Measurements from ENCODE around the gene GPRC6A.

The GPRC6A gene

GRCh38 chr6:116866281-116866871 lies 37.5 kb upstream of the GPRC6A start:
- DNase-seq (ENCODE audit: low read depth) = peak; percentile 4
- no peak for TF ChIP-seq CTCF (conservative IDR thresholded peaks at IDR 0.05; ENCODE audit: control insufficient read depth, insufficient read depth, low read depth, low read length)
- no peak overlapping the region for H3K4me3 ChIP-seq (ENCODE audit: control insufficient read depth, low read depth, low read length)

- TF ChIP-seq CTCF (conservative IDR thresholded peaks at IDR 0.05; ENCODE audit: control insufficient read depth, insufficient read depth, low read depth, low read length) = no peak
- no peak for DNase-seq (ENCODE audit: low read depth)
- H3K4me3 ChIP-seq (ENCODE audit: control insufficient read depth, low read depth, low read length) = no peak overlapping the region
Measured at GRCh38 chr6:116859264-116859663, 30.4 kb upstream of the GPRC6A start.

- DNase-seq (ENCODE audit: low read depth) = no peak
- no peak for TF ChIP-seq CTCF (conservative IDR thresholded peaks at IDR 0.05; ENCODE audit: control insufficient read depth, insufficient read depth, low read depth, low read length)
- H3K4me3 ChIP-seq (ENCODE audit: control insufficient read depth, low read depth, low read length) = no peak overlapping the region
Measured at GRCh38 chr6:116858060-116858459, 29.2 kb upstream of the GPRC6A start.

- TF ChIP-seq CTCF (conservative IDR thresholded peaks at IDR 0.05; ENCODE audit: control insufficient read depth, insufficient read depth, low read depth, low read length) = peak; percentile 23
- H3K4me3 ChIP-seq (ENCODE audit: control insufficient read depth, low read depth, low read length) = no peak overlapping the region
- peak; percentile 52 for DNase-seq (ENCODE audit: low read depth)
Measured at GRCh38 chr6:116847227-116847626, 18.3 kb upstream of the GPRC6A start.

GRCh38 chr6:116842459-116842858 lies 13.6 kb upstream of the GPRC6A start:
- no peak overlapping the region for H3K4me3 ChIP-seq (ENCODE audit: control insufficient read depth, low read depth, low read length)
- no peak for TF ChIP-seq CTCF (conservative IDR thresholded peaks at IDR 0.05; ENCODE audit: control insufficient read depth, insufficient read depth, low read depth, low read length)
- no peak for DNase-seq (ENCODE audit: low read depth)

- TF ChIP-seq CTCF (conservative IDR thresholded peaks at IDR 0.05; ENCODE audit: control insufficient read depth, insufficient read depth, low read depth, low read length) = no peak
- DNase-seq (ENCODE audit: low read depth) = peak; percentile 67
- no peak overlapping the region for H3K4me3 ChIP-seq (ENCODE audit: control insufficient read depth, low read depth, low read length)
Measured at GRCh38 chr6:116840091-116840490, 11.2 kb upstream of the GPRC6A start.
